ENCODE results near the gene CLEC18C.
"Not testable (repeated sequence)": the region's sequence is repeated elsewhere in the genome, so short reads cannot be mapped to it uniquely, and the experiment has no call there.

GRCh38 chr16:70197611-70198010 lies 24.0 kb downstream of the CLEC18C start:
- not testable (repeated sequence) for TF ChIP-seq CTCF (IDR thresholded peaks at IDR 0.05); ZFX (IDR thresholded peaks at IDR 0.05; ENCODE audit: borderline replicate concordance)
